Measurements from ENCODE around the gene MRPS17.

The MRPS17 gene

GRCh38 chr7:55939514-55940123 is 12.1 kb upstream of the MRPS17 start:
- H3K27ac ChIP-seq: no peak overlapping the region
- TF ChIP-seq ZFX (IDR thresholded peaks at IDR 0.05): no peak
- TF ChIP-seq, protein P1, sequence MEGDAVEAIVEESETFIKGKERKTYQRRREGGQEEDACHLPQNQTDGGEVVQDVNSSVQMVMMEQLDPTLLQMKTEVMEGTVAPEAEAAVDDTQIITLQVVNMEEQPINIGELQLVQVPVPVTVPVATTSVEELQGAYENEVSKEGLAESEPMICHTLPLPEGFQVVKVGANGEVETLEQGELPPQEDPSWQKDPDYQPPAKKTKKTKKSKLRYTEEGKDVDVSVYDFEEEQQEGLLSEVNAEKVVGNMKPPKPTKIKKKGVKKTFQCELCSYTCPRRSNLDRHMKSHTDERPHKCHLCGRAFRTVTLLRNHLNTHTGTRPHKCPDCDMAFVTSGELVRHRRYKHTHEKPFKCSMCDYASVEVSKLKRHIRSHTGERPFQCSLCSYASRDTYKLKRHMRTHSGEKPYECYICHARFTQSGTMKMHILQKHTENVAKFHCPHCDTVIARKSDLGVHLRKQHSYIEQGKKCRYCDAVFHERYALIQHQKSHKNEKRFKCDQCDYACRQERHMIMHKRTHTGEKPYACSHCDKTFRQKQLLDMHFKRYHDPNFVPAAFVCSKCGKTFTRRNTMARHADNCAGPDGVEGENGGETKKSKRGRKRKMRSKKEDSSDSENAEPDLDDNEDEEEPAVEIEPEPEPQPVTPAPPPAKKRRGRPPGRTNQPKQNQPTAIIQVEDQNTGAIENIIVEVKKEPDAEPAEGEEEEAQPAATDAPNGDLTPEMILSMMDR (conservative IDR thresholded peaks at IDR 0.05): no peak

DNA sequence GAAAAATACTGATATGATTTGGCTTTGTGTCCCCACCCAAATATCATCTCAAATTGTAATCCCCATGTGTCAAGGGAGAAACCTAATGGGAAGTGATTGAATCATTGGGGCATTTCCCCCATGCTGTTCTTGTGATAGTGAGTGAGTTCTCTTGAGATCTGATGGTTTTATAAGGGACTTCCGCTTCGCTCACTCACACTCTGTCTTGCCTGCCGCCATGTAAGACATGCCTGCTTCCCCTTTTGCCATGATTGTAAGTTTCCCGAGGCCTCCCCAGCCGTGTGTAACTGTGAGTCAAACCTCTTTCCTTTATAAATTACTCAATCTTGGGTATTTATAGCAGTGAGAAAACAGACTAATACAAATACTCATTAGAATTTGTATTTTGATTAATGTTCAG is 5.1 kb upstream of the MRPS17 start:
- no peak for TF ChIP-seq ZFX (IDR thresholded peaks at IDR 0.05)
- TF ChIP-seq, protein P1 (conservative IDR thresholded peaks at IDR 0.05): no peak
- H3K27ac ChIP-seq: no peak overlapping the region

GRCh38 chr7:55952352-55952671 is 635 bp downstream of the MRPS17 start:
- 0 out of 2 replicates have a peak, but pooled peaks have one; percentile 22 for TF ChIP-seq ZFX (IDR thresholded peaks at IDR 0.05)
- peak overlapping the region; percentile 84 for H3K27ac ChIP-seq

DNA sequence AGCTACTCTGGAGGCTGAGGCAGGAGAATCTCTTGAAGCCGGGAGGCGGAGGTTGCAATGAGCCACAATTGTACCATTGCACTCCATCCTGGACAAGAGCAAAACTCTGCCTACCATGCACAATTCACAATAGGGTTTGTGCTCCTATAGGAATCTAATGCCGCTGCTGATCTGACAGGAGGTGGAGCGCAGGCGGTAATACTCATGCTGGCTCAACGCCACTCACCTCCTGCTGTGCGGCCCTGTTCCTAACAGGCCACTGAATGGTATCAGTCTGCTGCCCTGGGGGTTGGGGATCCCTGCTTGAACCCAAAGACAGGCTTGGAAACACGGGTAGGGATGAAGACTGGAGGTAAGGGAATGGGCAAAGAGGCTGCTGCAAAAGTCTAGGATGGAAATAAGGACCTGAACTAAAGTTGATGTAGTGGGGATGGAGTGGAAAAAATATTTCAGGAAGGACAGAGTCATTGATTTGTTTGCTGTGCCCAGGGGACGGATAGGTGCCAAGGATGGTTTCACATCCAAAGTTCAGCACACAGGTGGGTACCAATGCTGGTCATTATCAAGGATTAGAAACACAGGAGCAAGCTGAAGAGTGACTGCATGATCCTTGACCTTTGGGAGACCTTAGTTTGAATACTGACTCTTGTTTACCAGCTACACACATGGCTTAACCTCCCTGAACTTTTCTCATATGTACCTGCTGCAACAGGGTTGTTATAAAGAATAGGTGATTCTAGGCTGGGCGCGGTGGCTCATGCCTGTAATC is 2.2 kb downstream of the MRPS17 start:
- TF ChIP-seq ZFX (IDR thresholded peaks at IDR 0.05): no peak
- TF ChIP-seq, protein P1 (conservative IDR thresholded peaks at IDR 0.05): no peak
- no peak overlapping the region for H3K27ac ChIP-seq

DNA sequence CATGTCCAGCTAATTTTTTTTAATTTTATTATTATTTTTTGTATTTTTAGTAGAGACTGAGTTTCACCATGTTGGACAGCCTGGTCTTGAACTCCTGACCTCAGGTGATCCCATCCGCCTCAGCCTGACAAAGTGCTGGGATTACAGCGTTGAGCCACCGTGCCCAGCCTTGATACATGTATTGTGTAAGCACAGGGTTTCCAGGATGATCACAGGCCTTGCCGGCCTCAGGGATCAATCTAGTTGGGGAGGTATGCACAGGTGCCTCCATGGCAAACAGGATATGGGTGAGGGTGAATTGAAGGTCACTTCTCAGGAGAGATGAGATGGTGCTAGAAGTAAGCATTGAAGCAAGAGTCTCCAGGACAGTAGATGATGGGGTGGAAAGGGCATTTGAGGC is 5.5 kb downstream of the MRPS17 start:
- no peak overlapping the region for H3K27ac ChIP-seq

GRCh38 chr7:55962014-55962413 is 10.3 kb downstream of the MRPS17 start:
- no peak overlapping the region for H3K27ac ChIP-seq
- TF ChIP-seq ZFX (IDR thresholded peaks at IDR 0.05): no peak
- TF ChIP-seq, protein P1 (conservative IDR thresholded peaks at IDR 0.05): no peak

More for the DNA sequence above, 5.5 kb downstream of the MRPS17 start:
- TF ChIP-seq, protein P1 (conservative IDR thresholded peaks at IDR 0.05): no peak
- TF ChIP-seq ZFX (IDR thresholded peaks at IDR 0.05): no peak

DNA sequence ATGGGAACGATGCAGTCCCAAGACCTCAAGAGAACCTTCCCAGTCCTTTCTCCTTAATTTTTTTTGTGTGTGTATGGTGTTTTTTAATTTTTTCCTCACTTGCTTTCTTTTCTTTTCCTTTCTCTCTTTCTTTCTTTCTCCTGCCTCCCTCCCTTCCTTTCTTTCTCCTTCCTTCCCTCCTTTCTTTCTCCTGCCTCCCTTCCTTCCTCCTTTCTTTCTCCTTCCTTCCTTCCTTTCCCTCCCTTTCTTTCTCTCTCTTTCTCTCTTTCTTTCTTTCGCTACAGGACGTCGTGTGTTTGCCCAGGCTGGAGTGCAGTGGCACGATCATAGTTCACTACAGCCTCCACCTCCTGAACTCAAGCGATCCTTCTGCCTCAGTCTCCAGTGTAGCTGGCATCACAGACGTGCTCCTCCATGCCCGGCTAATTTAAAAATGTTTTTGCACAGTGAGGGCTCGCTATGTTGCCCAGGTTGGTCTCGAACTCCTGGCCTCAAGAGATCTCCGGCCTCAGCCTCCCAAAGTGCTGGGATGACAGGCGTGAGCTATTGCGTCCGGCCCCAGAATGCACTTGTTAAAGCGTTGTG is 12.0 kb downstream of the MRPS17 start:
- TF ChIP-seq ZFX (IDR thresholded peaks at IDR 0.05): no peak
- TF ChIP-seq, protein P1 (conservative IDR thresholded peaks at IDR 0.05): no peak
- H3K27ac ChIP-seq: peak overlapping the region; percentile 83
